Measurements from ENCODE around the gene TMPRSS11D.

GRCh38 chr4:67861513-67861912, 22.3 kb downstream of the TMPRSS11D start:
- no peak for TF ChIP-seq CTCF (conservative IDR thresholded peaks at IDR 0.05; ENCODE audit: low read depth, low read length)
- TF ChIP-seq EZH2 (IDR thresholded peaks at IDR 0.05; ENCODE audit: borderline replicate concordance, low read depth, low read length, poor library complexity, severe bottlenecking) = no peak

All from A673 (cell line).